Activated CD4-positive, alpha-beta T cell treated with anti-CD3 and anti-CD28 coated beads, Interleukin-2, amount 50 U/mL, for 4 hours (primary cell): ENCODE results near the gene PIK3C2G.
"Not testable (repeated sequence)": the region's sequence is repeated elsewhere in the genome, so short reads cannot be mapped to it uniquely, and the experiment has no call there.

Experiments
- DNase-seq, 2 experiments: peaks; one replicate each; pipeline ENCODE4 v3.0.0-alpha.2; 2020

Gene PIK3C2G

DNA sequence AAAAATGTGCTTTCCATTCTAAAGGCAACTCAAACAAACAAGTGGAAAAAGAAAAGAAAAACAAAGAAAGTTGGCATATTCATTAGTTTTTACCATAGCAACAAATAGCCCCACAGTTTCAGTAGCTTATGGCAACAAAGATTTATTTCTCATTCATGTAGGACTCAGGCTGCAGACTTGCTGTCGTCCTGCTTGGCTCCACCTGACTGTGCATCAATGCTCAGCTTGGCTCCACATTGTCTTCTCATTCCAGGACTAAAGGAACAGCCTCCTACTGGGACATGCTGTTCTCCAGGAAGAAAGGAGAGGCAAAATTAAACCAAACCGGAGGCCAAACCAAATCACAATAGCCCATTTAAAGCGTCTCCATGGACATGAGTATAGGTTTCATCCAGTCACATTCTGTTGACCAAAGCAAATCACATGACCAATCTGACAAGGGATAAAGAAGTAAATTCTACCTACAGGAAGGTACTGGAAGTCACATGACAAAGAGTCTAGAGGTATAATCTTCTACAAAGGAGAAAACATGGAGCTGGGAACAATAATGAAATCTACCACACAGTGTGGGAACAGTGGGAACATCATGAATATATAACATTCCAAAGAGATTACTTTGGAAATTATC, 222.5 kb downstream of the PIK3C2G start:
- DNase-seq: no peak

GRCh38 chr12:18486036-18486435, 224.7 kb downstream of the PIK3C2G start:
- DNase-seq: no peak

GRCh38 chr12:18487509-18487908, 226.2 kb downstream of the PIK3C2G start:
- no peak for DNase-seq

GRCh38 chr12:18492372-18493025, 231.2 kb downstream of the PIK3C2G start:
- DNase-seq: no peak

DNA sequence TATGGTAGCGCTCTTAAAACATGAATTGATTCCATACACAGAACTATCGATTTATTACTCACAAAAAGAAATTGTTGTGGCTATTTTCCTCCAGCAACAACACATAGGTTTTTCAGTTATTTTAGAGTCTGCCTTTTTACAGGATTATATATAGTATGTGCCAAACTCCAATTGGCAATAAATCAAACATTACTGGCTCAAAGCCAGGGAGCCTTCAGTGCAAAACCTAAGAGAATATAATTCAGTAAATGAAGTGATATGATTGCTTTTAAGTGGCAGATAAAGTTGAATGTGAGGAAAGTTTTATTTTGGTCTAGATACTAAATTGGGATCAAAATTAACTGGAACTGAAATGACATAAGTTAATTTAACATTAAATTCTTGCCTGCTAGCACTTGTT, 234.8 kb downstream of the PIK3C2G start:
- no peak for DNase-seq

GRCh38 chr12:18500160-18500574, 238.8 kb downstream of the PIK3C2G start:
- DNase-seq: not testable (repeated sequence)

GRCh38 chr12:18500736-18501135, 239.4 kb downstream of the PIK3C2G start:
- DNase-seq: not testable (repeated sequence)

DNA sequence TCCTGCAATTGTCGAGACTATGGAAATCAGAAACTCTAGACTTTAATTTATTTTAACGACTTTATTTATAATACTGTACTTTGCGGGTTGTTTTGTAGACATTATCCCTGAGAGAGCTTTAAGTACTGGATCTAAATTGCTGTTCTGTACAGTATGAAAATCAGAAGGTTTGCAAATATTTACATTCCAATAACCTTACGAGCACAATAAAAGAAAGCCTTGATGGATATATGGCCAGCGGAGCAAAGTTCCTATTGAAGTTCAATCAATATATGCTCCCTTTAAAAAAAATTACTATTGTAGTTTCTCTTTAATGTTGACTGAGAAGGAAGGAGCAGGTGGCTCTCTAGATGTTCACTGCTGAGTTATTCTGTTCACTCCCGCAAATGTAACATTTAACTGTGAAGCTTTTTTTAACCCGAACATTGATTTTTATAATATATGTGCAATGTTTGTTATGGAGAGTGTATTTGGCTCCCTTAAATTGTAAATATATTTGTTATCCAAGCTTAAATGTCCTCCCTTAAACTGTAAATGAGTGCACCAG, 241.2 kb downstream of the PIK3C2G start:
- DNase-seq: no peak

DNA sequence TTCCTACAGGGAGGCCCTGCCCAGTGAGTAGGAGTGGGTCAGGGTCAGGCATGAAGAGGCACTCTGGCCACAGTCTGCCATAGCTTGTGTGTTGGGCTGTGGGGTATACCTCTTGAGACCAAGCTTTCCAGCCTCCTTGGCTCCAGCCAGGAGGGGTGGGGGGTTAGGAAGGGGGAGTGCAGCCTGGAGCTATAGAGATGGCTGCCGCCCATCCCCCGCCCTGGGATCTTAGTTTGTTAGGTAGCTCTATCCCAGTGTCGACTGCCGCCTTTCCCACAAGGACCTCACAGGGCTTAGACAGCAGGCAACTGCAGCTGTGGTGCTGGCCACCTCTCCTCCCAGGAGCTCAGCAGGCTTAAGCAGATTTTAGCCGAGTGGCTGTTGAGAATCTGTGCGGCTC, 260.1 kb downstream of the PIK3C2G start:
- no peak for DNase-seq

DNA sequence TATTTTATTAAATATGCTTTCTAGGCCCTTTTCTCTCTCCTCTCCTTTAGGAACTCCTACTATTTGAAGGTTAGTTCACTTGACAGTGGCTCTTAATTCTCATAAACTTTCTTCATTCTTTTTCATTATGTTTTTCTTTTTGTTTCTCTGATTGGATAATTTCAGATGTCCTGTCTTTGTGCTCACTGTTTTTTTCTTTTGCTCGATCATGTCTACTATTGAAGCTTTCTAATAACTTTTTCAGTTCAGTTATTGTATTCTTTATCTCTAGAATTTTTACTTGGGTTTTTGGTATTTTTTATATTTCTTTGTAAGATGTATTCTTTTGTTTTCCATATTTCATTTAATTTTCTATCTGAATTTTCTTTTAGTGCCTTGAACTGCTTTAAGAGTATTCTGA, 261.5 kb downstream of the PIK3C2G start:
- no peak for DNase-seq

DNA sequence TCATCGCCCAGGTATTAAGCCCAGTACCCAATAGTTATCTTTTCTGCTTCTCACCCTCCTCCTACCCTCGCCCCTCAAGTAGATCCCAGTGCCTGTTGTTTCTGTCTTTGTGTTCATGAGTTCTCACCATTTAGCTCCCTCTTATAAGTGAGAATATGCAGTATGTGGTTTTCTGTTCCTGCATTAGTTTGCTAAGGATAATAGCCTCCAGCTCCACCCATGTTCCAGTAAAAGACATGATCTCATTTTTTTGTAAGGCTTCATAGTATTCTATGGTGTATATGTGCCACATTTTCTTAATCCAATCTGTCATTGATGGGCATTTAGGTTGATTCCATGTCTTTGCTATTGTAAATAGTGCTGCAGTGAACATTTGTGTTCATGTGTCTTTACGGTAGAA, 281.2 kb downstream of the PIK3C2G start:
- not testable (repeated sequence) for DNase-seq

DNA sequence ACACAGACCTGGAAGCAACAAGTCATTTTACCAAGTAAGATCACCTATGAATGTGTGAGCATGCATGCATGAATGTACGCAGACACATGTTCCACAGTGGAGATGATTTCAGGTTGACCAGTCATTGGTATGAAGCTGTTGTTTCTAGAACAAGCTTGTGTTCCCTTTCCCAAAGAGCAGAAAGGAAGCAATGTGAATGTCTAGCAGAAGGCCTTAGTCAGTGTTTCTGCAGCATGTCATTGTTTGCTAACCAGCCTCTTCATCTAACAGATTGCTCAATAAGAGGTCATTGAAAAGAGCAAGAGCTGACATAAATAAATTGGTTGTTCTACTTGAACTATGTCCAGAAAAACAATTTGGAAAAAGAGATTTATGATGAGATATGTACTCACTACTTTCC, 285.1 kb downstream of the PIK3C2G start:
- DNase-seq: no peak

GRCh38 chr12:18549598-18549997, 288.3 kb downstream of the PIK3C2G start:
- DNase-seq: no peak

DNA sequence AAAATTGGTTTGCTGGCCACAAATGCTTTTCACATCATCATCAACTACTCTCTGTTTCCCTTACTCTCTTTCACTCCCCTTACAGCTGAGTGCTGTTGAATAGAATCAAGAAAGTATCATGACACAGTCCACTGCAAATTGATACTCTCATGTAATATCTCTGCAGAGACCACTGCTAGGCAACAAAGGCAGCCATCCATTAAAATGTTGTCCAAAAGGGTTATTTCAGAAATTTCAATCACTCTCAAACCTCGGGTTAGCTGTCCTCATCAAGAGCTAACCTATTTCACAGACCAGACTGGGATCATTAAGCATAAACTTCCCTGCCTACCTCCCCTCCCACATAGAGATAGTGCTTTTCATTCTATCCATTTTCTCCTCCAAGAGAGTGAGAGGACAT, 289.8 kb downstream of the PIK3C2G start:
- DNase-seq: no peak

DNA sequence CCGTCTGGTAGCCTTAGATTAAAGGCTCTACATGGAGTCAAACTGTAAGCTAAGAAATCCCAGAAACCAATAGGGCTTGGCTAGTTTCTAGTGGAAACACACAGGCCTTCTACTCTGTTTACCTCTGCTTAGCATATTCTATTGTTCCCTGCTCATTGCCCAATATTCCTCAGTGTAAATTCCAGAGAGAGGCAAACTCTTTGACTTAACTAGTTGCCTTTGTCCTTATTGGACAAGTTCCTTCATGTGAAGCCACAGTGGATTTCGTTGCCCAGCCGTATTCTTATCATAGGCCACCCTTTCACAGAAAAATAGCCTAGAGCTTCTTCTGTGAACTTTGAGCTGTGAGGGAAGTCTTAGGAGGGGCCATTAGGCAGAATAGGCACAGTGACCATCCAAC, 290.4 kb downstream of the PIK3C2G start:
- no peak for DNase-seq

- no peak for DNase-seq
Measured at GRCh38 chr12:18552829-18553228, 291.5 kb downstream of the PIK3C2G start.

GRCh38 chr12:18556161-18556560, 294.8 kb downstream of the PIK3C2G start:
- DNase-seq: no peak

GRCh38 chr12:18559242-18559641, 297.9 kb downstream of the PIK3C2G start:
- DNase-seq: no peak

DNA sequence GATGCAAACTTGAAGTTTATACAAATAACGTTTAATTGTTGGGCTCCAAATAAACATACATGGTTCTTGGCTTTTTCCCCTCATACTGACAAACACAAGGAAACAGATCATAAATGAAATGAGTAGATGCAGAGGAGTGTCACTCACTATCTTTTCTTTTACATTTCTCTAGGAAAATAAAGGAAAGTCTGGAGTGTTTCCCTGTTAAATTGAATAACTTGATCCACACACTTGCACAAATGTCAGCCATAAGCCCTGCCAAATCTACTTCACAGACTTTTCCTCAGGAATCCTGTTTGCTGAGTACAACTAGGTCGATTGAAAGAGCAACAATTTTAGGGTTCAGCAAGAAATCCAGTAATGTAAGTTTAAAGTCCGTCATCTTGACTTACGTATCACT, 301.2 kb downstream of the PIK3C2G start:
- DNase-seq: no peak

DNA sequence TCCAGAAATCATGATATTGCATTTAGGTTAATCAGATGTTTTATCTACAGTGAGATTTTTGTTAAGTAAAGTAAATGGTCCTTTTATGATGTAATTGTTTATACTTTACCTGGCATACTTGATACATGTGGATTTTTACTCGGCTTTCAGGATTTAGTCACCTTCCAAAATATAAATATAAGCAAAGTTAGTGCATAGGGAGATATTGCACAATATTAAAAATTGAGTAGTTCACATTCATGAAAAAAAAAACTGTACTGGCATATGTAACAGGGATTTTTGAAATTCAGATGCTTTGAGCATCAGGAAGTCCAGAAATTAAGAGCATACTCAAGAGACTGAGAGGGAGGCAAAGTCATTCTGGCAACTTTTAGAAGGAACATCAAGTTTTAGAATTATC, 303.0 kb downstream of the PIK3C2G start:
- no peak for DNase-seq

DNA sequence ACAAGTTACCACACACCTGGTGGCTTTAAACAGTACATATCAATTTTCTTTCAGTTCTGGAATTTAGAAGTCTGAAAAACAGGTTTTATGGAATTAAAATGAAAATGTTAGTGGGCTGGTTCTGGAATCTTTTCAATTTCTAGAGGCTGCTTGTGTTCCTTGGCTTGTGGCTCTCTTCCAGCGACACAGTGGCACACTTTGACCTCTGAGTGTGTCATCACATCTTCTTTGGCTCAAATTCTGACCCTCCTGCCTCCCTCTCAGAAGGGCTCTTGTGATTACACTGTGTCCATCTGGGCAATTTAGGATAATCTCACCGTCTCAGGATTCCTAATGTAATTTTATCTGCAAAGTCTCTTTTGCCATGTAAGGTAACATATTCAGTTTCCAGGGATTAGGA, 306.5 kb downstream of the PIK3C2G start:
- no peak for DNase-seq

GRCh38 chr12:18570543-18570942, 309.2 kb downstream of the PIK3C2G start:
- no peak for DNase-seq

DNA sequence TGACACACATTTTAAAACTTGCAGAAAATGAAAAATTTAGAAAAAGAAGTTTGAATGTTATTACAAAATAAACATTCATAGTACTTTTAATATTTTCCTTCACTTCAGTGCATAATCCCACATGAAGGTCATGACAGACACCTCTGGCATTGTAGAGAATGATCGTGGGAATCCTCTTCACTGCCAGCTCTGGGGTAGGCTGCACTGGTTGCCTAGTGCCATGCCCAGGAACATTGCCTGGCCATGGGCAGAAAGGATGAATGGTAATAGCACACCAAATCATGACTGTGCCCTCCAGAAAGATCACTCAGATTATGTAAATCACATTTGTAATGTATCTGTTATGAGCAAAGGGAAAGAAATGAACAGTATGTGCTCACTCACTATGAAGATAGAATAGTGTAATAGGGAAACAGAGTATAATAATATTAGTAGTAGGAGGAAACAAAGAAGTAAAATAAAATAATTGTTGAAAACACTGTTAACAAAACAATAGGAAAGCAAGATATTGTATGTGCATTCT, 314.8 kb downstream of the PIK3C2G start:
- no peak for DNase-seq

DNA sequence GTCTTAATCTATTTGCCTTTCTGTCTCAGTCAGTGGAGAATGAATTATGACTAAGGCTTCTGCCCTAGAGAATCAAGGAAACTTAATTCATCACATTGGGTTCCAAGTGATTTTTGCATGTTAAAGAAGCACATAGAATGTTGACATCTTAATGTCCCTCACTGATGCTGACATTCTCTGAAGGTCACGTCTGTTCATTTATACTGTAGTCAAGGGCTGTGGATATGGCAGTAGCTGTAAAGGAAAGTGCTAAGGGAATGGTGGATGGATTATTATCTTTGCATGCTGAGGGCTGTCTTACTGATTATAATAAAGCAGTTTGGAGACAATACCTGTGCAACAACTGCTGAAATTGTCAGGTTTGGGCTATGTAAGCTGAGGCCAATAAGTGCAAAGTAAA, 315.3 kb downstream of the PIK3C2G start:
- no peak for DNase-seq
